ENCODE results near the gene ADRA2B.

DNA sequence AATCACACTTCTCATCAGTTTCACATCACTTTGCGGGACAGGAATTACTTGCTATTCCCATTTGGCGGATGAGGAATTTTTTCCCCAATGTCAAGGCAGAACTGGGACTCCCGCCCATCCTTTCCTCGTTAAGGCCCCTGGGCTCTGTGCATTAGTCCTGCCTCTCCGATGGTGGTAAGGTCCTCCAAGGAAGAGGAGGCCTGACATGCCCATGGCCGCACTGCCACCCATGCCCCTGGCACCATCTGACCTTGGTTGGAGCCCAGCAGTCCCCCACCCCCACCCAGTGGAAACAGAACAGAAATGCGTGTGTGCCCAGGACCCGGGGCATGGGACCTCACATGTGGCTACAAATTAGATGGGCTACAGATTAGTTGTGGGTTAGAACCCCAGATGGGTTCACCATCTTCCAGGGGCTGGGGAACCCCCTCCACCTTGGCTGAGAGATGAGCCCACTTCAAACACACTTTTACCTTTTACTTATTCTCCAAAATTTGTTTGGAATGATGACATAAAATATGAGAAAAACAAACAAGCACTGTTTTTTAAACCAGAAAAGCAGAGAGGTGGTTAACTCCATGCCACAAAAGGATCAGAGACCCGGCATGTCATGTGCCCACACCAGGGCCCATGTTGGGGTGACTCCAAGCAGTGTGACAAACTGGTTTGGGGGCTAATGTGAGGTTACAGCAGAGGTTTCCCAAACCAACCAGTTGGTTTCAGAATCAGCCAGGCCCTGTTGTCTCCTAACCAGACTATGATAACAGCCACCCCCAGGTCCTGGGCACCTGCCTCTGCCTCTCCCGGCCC, 39.8 kb upstream of the ADRA2B start:
- TF ChIP-seq, protein P1, sequence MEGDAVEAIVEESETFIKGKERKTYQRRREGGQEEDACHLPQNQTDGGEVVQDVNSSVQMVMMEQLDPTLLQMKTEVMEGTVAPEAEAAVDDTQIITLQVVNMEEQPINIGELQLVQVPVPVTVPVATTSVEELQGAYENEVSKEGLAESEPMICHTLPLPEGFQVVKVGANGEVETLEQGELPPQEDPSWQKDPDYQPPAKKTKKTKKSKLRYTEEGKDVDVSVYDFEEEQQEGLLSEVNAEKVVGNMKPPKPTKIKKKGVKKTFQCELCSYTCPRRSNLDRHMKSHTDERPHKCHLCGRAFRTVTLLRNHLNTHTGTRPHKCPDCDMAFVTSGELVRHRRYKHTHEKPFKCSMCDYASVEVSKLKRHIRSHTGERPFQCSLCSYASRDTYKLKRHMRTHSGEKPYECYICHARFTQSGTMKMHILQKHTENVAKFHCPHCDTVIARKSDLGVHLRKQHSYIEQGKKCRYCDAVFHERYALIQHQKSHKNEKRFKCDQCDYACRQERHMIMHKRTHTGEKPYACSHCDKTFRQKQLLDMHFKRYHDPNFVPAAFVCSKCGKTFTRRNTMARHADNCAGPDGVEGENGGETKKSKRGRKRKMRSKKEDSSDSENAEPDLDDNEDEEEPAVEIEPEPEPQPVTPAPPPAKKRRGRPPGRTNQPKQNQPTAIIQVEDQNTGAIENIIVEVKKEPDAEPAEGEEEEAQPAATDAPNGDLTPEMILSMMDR (conservative IDR thresholded peaks at IDR 0.05): no peak
- no peak for TF ChIP-seq ZFX (IDR thresholded peaks at IDR 0.05)

Measured in C4-2B (cell line).